Measurements from ENCODE around the gene TAF5L. TPM values are rescaled to one million over a fixed set of nuclear protein-coding genes. Genes with fewer than 3 reads are reported as not detected.

The TAF5L gene
- total RNA-seq, 1 donor from 2014 or later = 18.4 TPM

DNA sequence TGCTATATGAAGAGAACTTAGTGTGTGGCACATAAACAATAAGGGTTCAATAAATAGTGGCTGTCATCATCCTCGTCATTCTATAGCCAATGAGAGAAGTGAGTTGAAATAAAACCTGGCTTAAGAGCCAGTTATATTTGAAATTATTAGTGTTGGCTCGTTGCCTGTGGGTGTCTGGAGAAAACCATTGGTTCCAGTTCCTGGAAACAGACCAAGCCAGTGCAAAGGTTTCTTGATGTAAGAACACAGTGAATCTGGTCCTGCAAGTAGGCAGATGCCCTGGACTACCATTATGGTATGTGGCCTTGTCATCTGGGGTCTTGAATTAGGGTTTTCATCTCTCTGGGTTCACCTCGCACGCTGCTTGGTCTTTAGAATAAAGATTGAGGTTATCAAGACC, 43.4 kb upstream of the TAF5L start:
- DNase-seq (ENCODE audit: low read depth) = no peak
- no peak for TF ChIP-seq CTCF (IDR thresholded peaks at IDR 0.05; ENCODE audit: insufficient read depth, low read length, severe bottlenecking)
- no peak for FAIRE-seq
- H3K36me3 ChIP-seq (ENCODE audit: control insufficient read depth, insufficient read depth, low read length) = no peaks in the 10 kb centered on the region
- no peaks in the 10 kb centered on the region for H3K27me3 ChIP-seq (ENCODE audit: control insufficient read depth, insufficient read depth, low read length)
- H3K4me3 ChIP-seq (ENCODE audit: low read depth, low read length) = no peak overlapping the region

- Histone ChIP-seq H3K36me3 (ENCODE audit: control insufficient read depth, insufficient read depth, low read length) (no peaks in the 10 kb centered on the region), H3K27me3 (ENCODE audit: control insufficient read depth, insufficient read depth, low read length) (no peaks in the 10 kb centered on the region), H3K4me3 (ENCODE audit: low read depth, low read length) (no peak overlapping the region)
- DNase-seq (ENCODE audit: low read depth) (no peak), FAIRE-seq (no peak)
- no peak for TF ChIP-seq CTCF (IDR thresholded peaks at IDR 0.05; ENCODE audit: insufficient read depth, low read length, severe bottlenecking)
Observed at GRCh38 chr1:229666585-229666984, 40.7 kb upstream of the TAF5L start.

- Histone ChIP-seq H3K36me3 (ENCODE audit: control insufficient read depth, insufficient read depth, low read length) (no peaks in the 10 kb centered on the region), H3K4me3 (ENCODE audit: low read depth, low read length) (no peak overlapping the region), H3K27me3 (ENCODE audit: control insufficient read depth, insufficient read depth, low read length) (no peaks in the 10 kb centered on the region)
- FAIRE-seq (no peak), DNase-seq (ENCODE audit: low read depth) (no peak)
- no peak for TF ChIP-seq CTCF (IDR thresholded peaks at IDR 0.05; ENCODE audit: insufficient read depth, low read length, severe bottlenecking)
Observed at GRCh38 chr1:229665912-229666558, 40.1 kb upstream of the TAF5L start.

GRCh38 chr1:229664133-229664689, 38.3 kb upstream of the TAF5L start:
- no peak for TF ChIP-seq CTCF (IDR thresholded peaks at IDR 0.05; ENCODE audit: insufficient read depth, low read length, severe bottlenecking)
- Histone ChIP-seq H3K27me3 (ENCODE audit: control insufficient read depth, insufficient read depth, low read length) (no peaks in the 10 kb centered on the region), H3K36me3 (ENCODE audit: control insufficient read depth, insufficient read depth, low read length) (no peaks in the 10 kb centered on the region), H3K4me3 (ENCODE audit: low read depth, low read length) (no peak overlapping the region)
- DNase-seq (ENCODE audit: low read depth) = peak; percentile 78
- FAIRE-seq = no peak

DNA sequence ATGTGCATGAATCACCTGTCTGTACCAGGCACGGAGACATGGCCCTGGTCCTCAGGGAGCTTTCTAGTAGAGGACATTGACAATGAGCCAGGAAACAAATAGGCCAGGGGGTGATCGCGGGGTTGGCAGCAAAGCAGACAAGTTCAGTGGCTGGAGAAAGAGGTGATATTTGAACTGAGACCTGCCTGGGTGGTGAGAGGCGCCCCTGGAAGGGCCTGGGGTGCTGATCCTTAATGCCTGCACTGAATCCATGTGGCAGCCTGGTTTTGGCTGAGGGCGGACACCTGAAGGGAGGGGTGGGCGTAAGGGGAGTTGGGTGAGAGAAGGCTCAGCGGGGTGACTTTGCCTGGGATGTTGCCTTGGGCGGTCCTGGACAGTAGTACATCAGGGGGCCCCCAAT, 36.0 kb upstream of the TAF5L start:
- no peak overlapping the region for H3K4me3 ChIP-seq (ENCODE audit: low read depth, low read length)
- no peaks in the 10 kb centered on the region for H3K27me3 ChIP-seq (ENCODE audit: control insufficient read depth, insufficient read depth, low read length)
- DNase-seq (ENCODE audit: low read depth) (no peak), FAIRE-seq (no peak)
- TF ChIP-seq CTCF (IDR thresholded peaks at IDR 0.05; ENCODE audit: insufficient read depth, low read length, severe bottlenecking) = no peak
- peaks cover 2% of the 10 kb centered on the region for H3K36me3 ChIP-seq (ENCODE audit: control insufficient read depth, insufficient read depth, low read length)
